ENCODE data around the gene DOCK1.

- TF ChIP-seq CTCF (IDR thresholded peaks at IDR 0.05) (no peak), POLR2A (IDR thresholded peaks at IDR 0.05) (no peak)
Observed at GRCh38 chr10:126972635-126973414, 67.6 kb downstream of the DOCK1 start.
